Hepatocyte (in vitro differentiated cells): ENCODE results near the gene ZFR2. TPM values are rescaled to one million over a fixed set of nuclear protein-coding genes. Genes with fewer than 3 reads are reported as not detected.

Experiments used
- DNase-seq: peaks from one replicate; pipeline ENCODE4 v3.0.0-alpha.2; 2016; ENCODE audit warnings: low spot score
- H2AFZ ChIP-seq: fragments of 200-600 bp; sonication (generic); 2 replicates; pipeline ENCODE4 v1.6.0; 2016; ENCODE audit warnings: antibody characterized with exemption, mild to moderate bottlenecking
- H3K27ac ChIP-seq: fragments of 200-600 bp; sonication (generic); 2 replicates; pipeline ENCODE4 v1.5.1; 2016; ENCODE audit warnings: mild to moderate bottlenecking
- H3K27me3 ChIP-seq: fragments of 200-600 bp; sonication (generic); 2 replicates; pipeline ENCODE4 v1.6.1; 2016
- H3K36me3 ChIP-seq: fragments of 200-600 bp; sonication (generic); replicated peaks from 2 replicates; pipeline ENCODE4 v1.5.1; 2016; ENCODE audit warnings: low read depth; ENCODE audit not compliant: insufficient read depth
- H3K4me1 ChIP-seq: fragments of 200-600 bp; sonication (generic); 2 replicates; pipeline ENCODE4 v1.5.1; 2016; ENCODE audit warnings: mild to moderate bottlenecking, moderate library complexity; ENCODE audit not compliant: insufficient read depth
- H3K4me2 ChIP-seq: fragments of 200-600 bp; sonication (generic); 2 replicates; pipeline ENCODE4 v1.6.0; 2016
- H3K4me3 ChIP-seq: fragments of 200-600 bp; sonication (generic); 2 replicates; pipeline ENCODE4 v1.5.1; 2016; ENCODE audit warnings: mild to moderate bottlenecking
- H3K79me2 ChIP-seq: fragments of 200-600 bp; sonication (generic); 2 replicates; pipeline ENCODE4 v1.6.0; 2017; ENCODE audit warnings: mild to moderate bottlenecking
- H3K9me2 ChIP-seq: fragments of 200-600 bp; sonication (generic); replicated peaks from 2 replicates; pipeline ENCODE4 v1.6.0; 2017; ENCODE audit warnings: mild to moderate bottlenecking; ENCODE audit not compliant: insufficient read depth
- H3K9me3 ChIP-seq: fragments of 200-600 bp; sonication (generic); 2 replicates; pipeline ENCODE4 v1.5.1; 2016; ENCODE audit warnings: low read depth, mild to moderate bottlenecking
- H4K20me1 ChIP-seq: fragments of 200-600 bp; sonication (generic); 2 replicates; pipeline ENCODE4 v1.6.0; 2016; ENCODE audit warnings: mild to moderate bottlenecking; ENCODE audit not compliant: insufficient read depth, poor library complexity, severe bottlenecking
- EZH2 ChIP-seq: fragments of 200-600 bp; sonication (generic); IDR thresholded peaks from 2 replicates; pipeline ENCODE4 v1.6.1; 2016; ENCODE audit warnings: antibody characterized with exemption, mild to moderate bottlenecking, borderline replicate concordance
- EZH2phosphoT487 ChIP-seq: fragments of 200-600 bp; sonication (generic); IDR thresholded peaks from one replicate; pipeline ENCODE4 v1.6.1; 2018; ENCODE audit warnings: antibody characterized with exemption, mild to moderate bottlenecking, low read depth, moderate library complexity; ENCODE audit not compliant: unreplicated experiment, severe bottlenecking
- WGBS: methylation state at CpG from one replicate; pipeline ENCODE4 v1.1.6; 2016; ENCODE audit warnings: low lambda C conversion rate; ENCODE audit errors: missing lambda C conversion rate; 5-methylcytosine and 5-hydroxymethylcytosine counted together
- polyA plus RNA-seq: library from polyadenylated mRNA; unstranded; fragments of >200 nt; fragmentation: Nextera tagmentation; extraction: Ambion mirVana; gene quantifications from 2 replicates; pipeline ENCODE4 v1.2.1, GENCODE V29; 2016
- total RNA-seq: library from RNA; depleted of rRNA; stranded (reverse); fragments of >200 nt; gene quantifications from 2 replicates; pipeline ENCODE4 v1.2.3, GENCODE V29; 2014
- TF ChIP-seq, protein P1 (sequence below): fragments of 200-600 bp; sonication (generic); IDR thresholded peaks from 2 replicates; pipeline ENCODE4 v1.5.1; 2016; ENCODE audit warnings: antibody characterized with exemption, mild to moderate bottlenecking; ENCODE audit not compliant: poor library complexity

The ZFR2 gene
- total and polyA plus RNA-seq, 2 experiments from 2014 or later: 0.97 to 1.7 TPM

DNA sequence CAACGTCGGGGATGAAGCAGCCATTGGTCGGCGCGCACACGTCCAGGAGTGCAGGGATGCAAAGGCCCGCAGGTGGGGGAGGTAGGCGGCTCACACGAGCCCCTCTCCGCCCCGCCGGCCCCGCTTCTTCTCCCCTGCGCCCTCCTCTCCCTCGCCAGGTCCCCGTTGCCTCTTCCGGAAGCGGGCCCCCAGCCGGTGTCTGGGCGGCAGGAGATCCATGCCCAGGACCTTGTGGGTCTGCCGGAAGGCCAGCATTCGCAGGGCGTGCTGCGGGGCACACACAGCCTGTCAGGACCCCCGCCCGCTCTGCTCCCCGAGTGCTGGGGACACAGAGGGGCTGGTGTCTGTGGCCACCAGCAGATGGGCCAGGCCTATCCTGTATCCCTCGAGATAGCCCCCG is 63.0 kb downstream of the ZFR2 start:
- H4K20me1 ChIP-seq: no peaks in the 10 kb centered on the region
- TF ChIP-seq, protein P1, sequence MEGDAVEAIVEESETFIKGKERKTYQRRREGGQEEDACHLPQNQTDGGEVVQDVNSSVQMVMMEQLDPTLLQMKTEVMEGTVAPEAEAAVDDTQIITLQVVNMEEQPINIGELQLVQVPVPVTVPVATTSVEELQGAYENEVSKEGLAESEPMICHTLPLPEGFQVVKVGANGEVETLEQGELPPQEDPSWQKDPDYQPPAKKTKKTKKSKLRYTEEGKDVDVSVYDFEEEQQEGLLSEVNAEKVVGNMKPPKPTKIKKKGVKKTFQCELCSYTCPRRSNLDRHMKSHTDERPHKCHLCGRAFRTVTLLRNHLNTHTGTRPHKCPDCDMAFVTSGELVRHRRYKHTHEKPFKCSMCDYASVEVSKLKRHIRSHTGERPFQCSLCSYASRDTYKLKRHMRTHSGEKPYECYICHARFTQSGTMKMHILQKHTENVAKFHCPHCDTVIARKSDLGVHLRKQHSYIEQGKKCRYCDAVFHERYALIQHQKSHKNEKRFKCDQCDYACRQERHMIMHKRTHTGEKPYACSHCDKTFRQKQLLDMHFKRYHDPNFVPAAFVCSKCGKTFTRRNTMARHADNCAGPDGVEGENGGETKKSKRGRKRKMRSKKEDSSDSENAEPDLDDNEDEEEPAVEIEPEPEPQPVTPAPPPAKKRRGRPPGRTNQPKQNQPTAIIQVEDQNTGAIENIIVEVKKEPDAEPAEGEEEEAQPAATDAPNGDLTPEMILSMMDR: no peak
- TF ChIP-seq EZH2phosphoT487 (no peak), EZH2 (no peak)
- H3K27me3 ChIP-seq: peaks cover 18% of the 10 kb centered on the region
- no peaks in the 10 kb centered on the region for H3K9me3 ChIP-seq
- H3K9me2 ChIP-seq: no peaks in the 10 kb centered on the region
- no peak overlapping the region for H3K27ac ChIP-seq
- H2AFZ ChIP-seq: no peak overlapping the region
- H3K36me3 ChIP-seq: no peaks in the 10 kb centered on the region
- no peak overlapping the region for H3K4me3 ChIP-seq
- no peak for DNase-seq
- no peaks in the 10 kb centered on the region for H3K79me2 ChIP-seq
- 92% methylated on average over 22 of the region's 29 CpGs for WGBS
- no peak overlapping the region for H3K4me2 ChIP-seq
- H3K4me1 ChIP-seq: no peaks in the 10 kb centered on the region

DNA sequence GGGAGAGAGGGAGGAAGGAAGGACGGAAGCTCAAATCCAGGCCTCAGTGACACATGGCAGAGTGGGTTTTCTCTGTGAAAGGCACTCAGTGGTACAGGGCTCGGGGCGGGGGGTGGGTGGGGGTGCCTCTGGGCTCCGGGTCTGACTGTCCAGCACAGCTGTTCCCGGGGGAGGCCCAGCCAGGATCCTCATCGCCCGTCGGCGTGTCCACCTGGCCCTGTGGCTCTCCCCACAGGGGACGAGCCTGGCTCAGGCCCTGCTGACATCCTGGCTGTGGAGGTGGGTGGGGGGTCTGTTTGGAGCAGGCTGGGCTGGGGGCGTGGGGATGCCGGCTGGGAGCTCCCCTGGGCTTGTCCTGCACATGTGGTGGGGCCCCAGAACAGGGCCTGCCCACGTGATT is 64.4 kb downstream of the ZFR2 start:
- no peaks in the 10 kb centered on the region for H3K4me1 ChIP-seq
- no peak overlapping the region for H3K27ac ChIP-seq
- H2AFZ ChIP-seq: no peak overlapping the region
- 85% methylated on average over 12 of the region's 13 CpGs for WGBS
- H3K36me3 ChIP-seq: no peaks in the 10 kb centered on the region
- TF ChIP-seq, protein P1: no peak
- TF ChIP-seq EZH2 (no peak), EZH2phosphoT487 (no peak)
- H3K27me3 ChIP-seq: peaks cover 29% of the 10 kb centered on the region
- no peaks in the 10 kb centered on the region for H4K20me1 ChIP-seq
- no peaks in the 10 kb centered on the region for H3K9me2 ChIP-seq
- no peak overlapping the region for H3K4me3 ChIP-seq
- no peak for DNase-seq
- H3K4me2 ChIP-seq: no peak overlapping the region
- no peaks in the 10 kb centered on the region for H3K9me3 ChIP-seq
- H3K79me2 ChIP-seq: no peaks in the 10 kb centered on the region

DNA sequence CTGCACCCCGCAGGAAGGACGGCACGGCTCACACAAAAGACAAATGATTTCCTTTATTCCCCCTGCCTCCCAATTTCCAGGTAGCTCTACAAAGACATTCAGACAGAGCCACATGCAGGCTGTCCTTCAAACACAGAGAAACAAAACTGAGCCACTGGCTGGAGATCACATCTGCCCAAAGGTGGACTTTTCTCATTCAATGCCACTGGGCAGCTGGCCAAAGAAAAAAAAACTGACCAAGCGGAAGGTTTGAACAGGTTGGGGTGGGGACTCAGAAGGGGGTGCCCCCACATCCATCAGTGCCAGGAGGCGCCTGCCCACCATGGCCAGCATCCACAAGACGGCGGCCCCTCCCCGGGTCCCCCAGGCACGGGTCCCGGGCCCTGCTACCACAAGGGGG is 64.9 kb downstream of the ZFR2 start:
- H3K27me3 ChIP-seq: peaks cover 34% of the 10 kb centered on the region

More for the DNA sequence above, 64.9 kb downstream of the ZFR2 start:
- Histone ChIP-seq H3K9me3 (no peaks in the 10 kb centered on the region), H3K4me2 (no peak overlapping the region), H3K36me3 (no peaks in the 10 kb centered on the region), H2AFZ (no peak overlapping the region), H4K20me1 (no peaks in the 10 kb centered on the region), H3K27ac (no peak overlapping the region), H3K4me1 (no peaks in the 10 kb centered on the region), H3K9me2 (no peaks in the 10 kb centered on the region), H3K4me3 (no peak overlapping the region), H3K79me2 (no peaks in the 10 kb centered on the region)
- DNase-seq: no peak
- WGBS: 92% methylated on average over 10 of the region's 10 CpGs
- no peak for TF ChIP-seq EZH2
- TF ChIP-seq EZH2phosphoT487: no peak
- TF ChIP-seq, protein P1: no peak
